H9 (cell line): ENCODE measurements around the gene ACOT7. TPM values are rescaled to one million over a fixed set of nuclear protein-coding genes. Genes with fewer than 3 reads are reported as not detected.

Source experiments
- DNase-seq: peaks from one replicate; pipeline ENCODE4 v3.0.0-alpha.2; 2017
- H2AFZ ChIP-seq: one replicate; pipeline ENCODE4 v1.6.1; 2013; ENCODE audit warnings: mild to moderate bottlenecking, low read length, control low read depth, moderate library complexity
- H2AK5ac ChIP-seq: 2 replicates; pipeline ENCODE4 v1.6.1; 2013; ENCODE audit warnings: low read length, control low read depth, mixed read lengths; ENCODE audit not compliant: insufficient read length
- H2BK120ac ChIP-seq: one replicate; pipeline ENCODE4 v1.6.1; 2013; ENCODE audit warnings: low read depth, mild to moderate bottlenecking, low read length, control low read depth, inconsistent platforms; ENCODE audit not compliant: poor library complexity, severe bottlenecking
- H2BK12ac ChIP-seq: 2 replicates; pipeline ENCODE4 v1.6.1; 2013; ENCODE audit warnings: low read length, control low read depth, mixed read lengths, low read depth; ENCODE audit not compliant: insufficient read length
- H2BK15ac ChIP-seq: 2 replicates; pipeline ENCODE4 v1.6.1; 2013; ENCODE audit warnings: low read depth, low read length, control low read depth
- H2BK20ac ChIP-seq: one replicate; pipeline ENCODE4 v1.6.1; 2013; ENCODE audit warnings: low read depth, mild to moderate bottlenecking, low read length, control low read depth, inconsistent platforms; ENCODE audit not compliant: poor library complexity, severe bottlenecking
- H2BK5ac ChIP-seq: 2 replicates; pipeline ENCODE4 v1.6.1; 2013; ENCODE audit warnings: low read length, control low read depth, mixed read lengths; ENCODE audit not compliant: insufficient read length
- H3K14ac ChIP-seq: 2 replicates; pipeline ENCODE4 v1.6.1; 2013; ENCODE audit warnings: low read length, control low read depth; ENCODE audit not compliant: insufficient read depth
- H3K18ac ChIP-seq: 2 replicates; pipeline ENCODE4 v1.6.1; 2013; ENCODE audit warnings: low read depth, mild to moderate bottlenecking, mixed read lengths, low read length, control low read depth; ENCODE audit not compliant: insufficient read length
- H3K23ac ChIP-seq: 2 replicates; pipeline ENCODE4 v1.6.1; 2013; ENCODE audit warnings: low read length, control low read depth, mixed read lengths, low read depth; ENCODE audit not compliant: insufficient read length
- H3K23me2 ChIP-seq: 2 replicates; pipeline ENCODE4 v1.6.1; 2013; ENCODE audit warnings: low read depth, mild to moderate bottlenecking, mixed read lengths, low read length, control low read depth; ENCODE audit not compliant: insufficient read length, poor library complexity, severe bottlenecking
- H3K27ac ChIP-seq: 2 replicates; pipeline ENCODE4 v1.5.1; 2013; ENCODE audit warnings: low read length, control low read depth, mixed read lengths, low read depth; ENCODE audit not compliant: insufficient read length
- H3K27me3 ChIP-seq: 2 replicates; pipeline ENCODE4 v1.6.1; 2013; ENCODE audit warnings: low read length, control low read depth, inconsistent platforms; ENCODE audit not compliant: insufficient read depth
- H3K4ac ChIP-seq: 2 replicates; pipeline ENCODE4 v1.6.1; 2013; ENCODE audit warnings: low read depth, mild to moderate bottlenecking, control low read depth, inconsistent platforms, low read length, moderate library complexity
- H3K4me1 ChIP-seq: 2 replicates; pipeline ENCODE4 v1.6.1; 2013; ENCODE audit warnings: low read length, control low read depth, inconsistent platforms; ENCODE audit not compliant: insufficient read depth
- H3K4me2 ChIP-seq: 2 replicates; pipeline ENCODE4 v1.6.1; 2013; ENCODE audit warnings: low read length, control low read depth, mixed read lengths; ENCODE audit not compliant: insufficient read length, insufficient read depth
- H3K56ac ChIP-seq: 2 replicates; pipeline ENCODE4 v1.6.1; 2013; ENCODE audit warnings: low read depth, mild to moderate bottlenecking, mixed read lengths, low read length, control low read depth; ENCODE audit not compliant: insufficient read length
- H3K79me1 ChIP-seq: 2 replicates; pipeline ENCODE4 v1.6.1; 2013; ENCODE audit warnings: low read depth, mild to moderate bottlenecking, moderate library complexity, low read length, control low read depth, inconsistent platforms; ENCODE audit not compliant: insufficient read depth, poor library complexity, severe bottlenecking
- H3K79me2 ChIP-seq: 2 replicates; pipeline ENCODE4 v1.6.1; 2013; ENCODE audit warnings: low read length, control low read depth, inconsistent platforms; ENCODE audit not compliant: insufficient read depth
- H3K9ac ChIP-seq: 2 replicates; pipeline ENCODE4 v1.6.1; 2013; ENCODE audit warnings: low read length, control low read depth, mixed read lengths; ENCODE audit not compliant: insufficient read length; ENCODE audit errors: extremely low read depth
- H3K9me3 ChIP-seq: one replicate; pipeline ENCODE4 v1.6.1; 2013; ENCODE audit warnings: low read depth, low read length, inconsistent platforms; ENCODE audit not compliant: control insufficient read depth
- H3T11ph ChIP-seq: one replicate; pipeline ENCODE4 v1.6.1; 2013; ENCODE audit warnings: mild to moderate bottlenecking, low read length, control low read depth, inconsistent platforms
- H4K20me1 ChIP-seq: one replicate; pipeline ENCODE4 v1.6.1; 2013; ENCODE audit not compliant: control insufficient read depth, insufficient read length, insufficient read depth
- H4K5ac ChIP-seq: 2 replicates; pipeline ENCODE4 v1.6.1; 2013; ENCODE audit warnings: low read depth, mild to moderate bottlenecking, mixed read lengths, low read length, control low read depth; ENCODE audit not compliant: insufficient read length
- H4K8ac ChIP-seq: replicated peaks from 2 replicates; pipeline ENCODE4 v1.6.1; 2013; ENCODE audit warnings: low read length, control low read depth, mixed read lengths, low read depth; ENCODE audit not compliant: insufficient read length
- H4K91ac ChIP-seq: 2 replicates; pipeline ENCODE4 v1.6.1; 2013; ENCODE audit warnings: low read depth, mild to moderate bottlenecking, moderate library complexity, mixed read lengths, low read length, control low read depth; ENCODE audit not compliant: insufficient read length
- H3K27ac Mint-ChIP-seq, 3 experiments: 2 replicates in 2 of 3; 3 replicates in 1 of 3; pipeline ENCODE4 v1.8.0; 2020 to 2021; ENCODE audit warnings: mixed read lengths in 3 of 3, mild to moderate bottlenecking in 1 of 3, moderate library complexity in 1 of 3
- H3K27me3 Mint-ChIP-seq: 2 replicates; pipeline ENCODE4 v1.8.0; 2021; ENCODE audit warnings: low read depth, mild to moderate bottlenecking, moderate library complexity, mixed read lengths
- H3K36me3 Mint-ChIP-seq, 3 experiments: 2 replicates in 2 of 3; 3 replicates in 1 of 3; pipeline ENCODE4 v1.8.0; 2020 to 2021; ENCODE audit warnings: low read depth in 3 of 3, mixed read lengths in 3 of 3; ENCODE audit not compliant: insufficient read depth in 1 of 3
- H3K4me1 Mint-ChIP-seq, 2 experiments: 2 replicates each; pipeline ENCODE4 v1.8.0; 2020; ENCODE audit warnings: mixed read lengths in 2 of 2
- H3K4me3 Mint-ChIP-seq, 2 experiments: 2 replicates in 1 of 2; 3 replicates in 1 of 2; pipeline ENCODE4 v1.8.0; 2020 to 2021; ENCODE audit warnings: mild to moderate bottlenecking in 2 of 2, mixed read lengths in 2 of 2, moderate library complexity in 1 of 2
- H3K9me3 Mint-ChIP-seq, 2 experiments: 2 replicates in 1 of 2; 3 replicates in 1 of 2; pipeline ENCODE4 v1.8.0; 2020; ENCODE audit warnings: mild to moderate bottlenecking in 2 of 2, mixed read lengths in 2 of 2, moderate library complexity in 1 of 2
- CTCF ChIP-seq: fragments of 200-600 bp; sonication (generic); conservative IDR thresholded peaks from 3 replicates; pipeline ENCODE4 v1.8.0; 2021; ENCODE audit warnings: antibody characterized with exemption, mild to moderate bottlenecking
- WGBS: extraction: QIAGEN DNeasy Blood & Tissue Kit; methylation state at CpG from one replicate; pipeline ENCODE4 v1.1.7; 2013; ENCODE audit warnings: missing lambda C conversion rate, low lambda C conversion rate, mixed read lengths; ENCODE audit not compliant: insufficient read length; ENCODE audit errors: extremely low coverage; 5-methylcytosine and 5-hydroxymethylcytosine counted together
- total RNA-seq: library from RNA; stranded (reverse); gene quantifications from 2 replicates; pipeline ENCODE4 v1.2.1, GENCODE V29; 2021

ACOT7 gene
- total RNA-seq, 1 experiment from 2014 or later, result 87.4 TPM

GRCh38 chr1:6269720-6270400, 123.7 kb downstream of the ACOT7 start:
- no peak overlapping the region for H3K27ac Mint-ChIP-seq
- Histone ChIP-seq H4K91ac (no peak overlapping the region), H2BK12ac (no peak overlapping the region), H2AK5ac (no peak overlapping the region), H3K9ac (no peak overlapping the region), H3K4ac (no peak overlapping the region), H2AFZ (no peak overlapping the region), H3K18ac (no peak overlapping the region), H2BK20ac (no peak overlapping the region), H3K27ac (no peak overlapping the region), H3K56ac (no peak overlapping the region), H3K79me1 (no peaks in the 10 kb centered on the region), H4K8ac (no peak overlapping the region), H3K23me2 (no peaks in the 10 kb centered on the region), H3K4me2 (no peak overlapping the region), H2BK15ac (no peak overlapping the region), H3K79me2 (no peaks in the 10 kb centered on the region), H4K20me1 (no peaks in the 10 kb centered on the region), H3K9me3 (no peaks in the 10 kb centered on the region), H3K14ac (no peak overlapping the region; the same call in 1 of the 2 replicates), H3K23ac (no peak overlapping the region), H2BK120ac (no peak overlapping the region), H3T11ph (no peak overlapping the region), H4K5ac (no peak overlapping the region), H3K4me1 (0 out of 2 replicates have a peak, but pooled peaks cover 4% of the 10 kb centered on the region), H2BK5ac (no peak overlapping the region), H3K27me3 (no peaks in the 10 kb centered on the region)
- H3K36me3 Mint-ChIP-seq, result no peaks in the 10 kb centered on the region
- no CpG with 5 or more reads among the region's 22 CpGs for WGBS
- TF ChIP-seq CTCF, result no peak
- H3K9me3 Mint-ChIP-seq, result no peaks in the 10 kb centered on the region
- no peaks in the 10 kb centered on the region; the same call in 1 of the 2 replicates for H3K27me3 Mint-ChIP-seq
- DNase-seq, result no peak
- H3K4me3 Mint-ChIP-seq, result no peak overlapping the region
- H3K4me1 Mint-ChIP-seq, result peaks cover 14 to 21% of the 10 kb centered on the region in 2 experiments
